HepG2 (cell line): ENCODE results near the gene DOCK1.

Experiments used
- ARNT ChIP-seq: fragments of 450-650 bp; IDR thresholded peaks from 2 replicates; pipeline ENCODE4 v1.6.1; 2017
- BCL6 ChIP-seq: IDR thresholded peaks from 2 replicates; pipeline ENCODE4 v1.6.1; 2016; ENCODE audit warnings: missing genetic modification reagents, missing compliant biosample characterization
- FOXA1 ChIP-seq, 2 experiments: fragments of 450-650 bp in 1 of 2; sonication (generic) in 1 of 2; formaldehyde crosslinking in 1 of 2; IDR thresholded peaks; 2 replicates each; pipeline versions ENCODE4 v1.4.0 to v1.6.1; 2016 to 2020; ENCODE audit warnings: missing genetic modification reagents in 1 of 2
- JUND ChIP-seq: sonication (generic); formaldehyde crosslinking; IDR thresholded peaks from 2 replicates; pipeline ENCODE4 v1.8.0; 2022; ENCODE audit warnings: mild to moderate bottlenecking, missing genetic modification reagents
- RAD51 ChIP-seq: fragments of 450-650 bp; IDR thresholded peaks from 2 replicates; pipeline ENCODE4 v1.6.1; 2016; ENCODE audit warnings: borderline replicate concordance
- TAF1 ChIP-seq: sonication (generic); formaldehyde crosslinking; IDR thresholded peaks from 2 replicates; pipeline ENCODE4 v1.4.0; 2020; ENCODE audit warnings: missing genetic modification reagents
- ZBTB1 ChIP-seq: sonication (generic); formaldehyde crosslinking; IDR thresholded peaks from 2 replicates; pipeline ENCODE4 v1.4.0; 2020; ENCODE audit warnings: missing genetic modification reagents, borderline replicate concordance
- ZNF24 ChIP-seq: fragments of 450-650 bp; IDR thresholded peaks from 2 replicates; pipeline ENCODE4 v1.6.1; 2017; ENCODE audit warnings: antibody characterized with exemption, mild to moderate bottlenecking
- ZZZ3 ChIP-seq: sonication (generic); formaldehyde crosslinking; IDR thresholded peaks from 2 replicates; pipeline ENCODE4 v1.4.0; 2020; ENCODE audit warnings: missing genetic modification reagents, mild to moderate bottlenecking, borderline replicate concordance

- TF ChIP-seq RAD51 (no peak), TAF1 (CRISPR knock-in tag) (no peak), ARNT (no peak), BCL6 (CRISPR knock-in tag) (no peak), FOXA1 (IDR thresholded peaks at IDR 0.05) (no peak), FOXA1 (CRISPR knock-in tag; IDR thresholded peaks at IDR 0.05) (no peak), ZBTB1 (CRISPR knock-in tag) (no peak), JUND (CRISPR knock-in tag) (no peak), ZNF24 (no peak), ZZZ3 (CRISPR knock-in tag) (no peak)
Measured at GRCh38 chr10:127384532-127384931, 479.3 kb downstream of the DOCK1 start.
